Endothelial cell of umbilical vein (primary cell): ENCODE measurements around the gene NOTCH2. TPM values are rescaled to one million over a fixed set of nuclear protein-coding genes. Genes with fewer than 3 reads are reported as not detected.

Experiments used
- BruUV-seq: library from RNA; stranded (reverse); fragments of 400-500 nt; replicated peaks from 2 replicates; lab custom pipeline; 2021; lab: Mats Ljungman, UMichigan
- CTCF ChIA-PET: fragments of 300-600, 350-600 bp; sonication (Branson Sonifier 250); formaldehyde crosslinking; loops from one replicate; lab custom pipeline; 2021; ENCODE audit warnings: antibody characterized with exemption, inconsistent platforms; lab: Charles Lee
- POLR2A ChIA-PET: fragments of 300-600, 350-600 bp; sonication (Branson Sonifier 250); formaldehyde crosslinking; loops from one replicate; lab custom pipeline; 2021; ENCODE audit warnings: antibody characterized with exemption, inconsistent platforms; lab: Charles Lee
- DNase-seq: peaks from one replicate; pipeline ENCODE4 v3.0.0-alpha.2; 2011; ENCODE audit warnings: low read depth, low spot score
- FAIRE-seq: peaks from 2 replicates; lab custom pipeline; 2011; peaks lifted over from hg19 to GRCh38; lab: Jason Lieb, UNC
- H2AFZ ChIP-seq: 2 replicates; pipeline ENCODE4 v1.6.0; 2012; ENCODE audit warnings: low read depth, low read length, control low read depth, inconsistent platforms
- H3K27ac ChIP-seq: 2 replicates; pipeline ENCODE4 v1.5.1; 2011; ENCODE audit warnings: low read depth, mild to moderate bottlenecking, control low read depth, low read length, moderate library complexity; ENCODE audit not compliant: insufficient read depth
- H3K27me3 ChIP-seq, 2 experiments: 2 replicates each; pipeline versions ENCODE4 v1.6.0 to v1.6.1; 2011; ENCODE audit warnings: low read length in 2 of 2, mixed read lengths in 1 of 2; ENCODE audit not compliant: control insufficient read depth in 2 of 2, insufficient read depth in 2 of 2
- H3K36me3 ChIP-seq, 2 experiments: 2 replicates in 1 of 2; 3 replicates in 1 of 2; pipeline ENCODE4 v1.5.1; 2011; ENCODE audit warnings: low read length in 2 of 2, mild to moderate bottlenecking in 1 of 2, moderate library complexity in 1 of 2; ENCODE audit not compliant: control insufficient read depth in 2 of 2, insufficient read depth in 2 of 2; ENCODE audit errors: extremely low read depth in 1 of 2
- H3K4me1 ChIP-seq: 3 replicates; pipeline ENCODE4 v1.5.1; 2011; ENCODE audit warnings: mild to moderate bottlenecking, low read length; ENCODE audit not compliant: control insufficient read depth, insufficient read depth; ENCODE audit errors: extremely low read depth
- H3K4me2 ChIP-seq: 2 replicates; pipeline ENCODE4 v1.6.1; 2011; ENCODE audit warnings: low read length, control low read depth, mixed read lengths; ENCODE audit not compliant: insufficient read depth
- H3K4me3 ChIP-seq, 3 experiments: fragments of 200-600 bp in 1 of 3; sonication (generic), shearing (Covaris generic) in 1 of 3; replicated peaks in 1 of 3; 2 replicates each; pipeline ENCODE4 v1.5.1; 2011 to 2016; ENCODE audit warnings: control low read depth in 3 of 3, low read length in 3 of 3, mild to moderate bottlenecking in 2 of 3, inconsistent platforms in 1 of 3, low read depth in 1 of 3, moderate library complexity in 1 of 3; ENCODE audit not compliant: insufficient read depth in 1 of 3
- H3K79me2 ChIP-seq: 2 replicates; pipeline ENCODE4 v1.6.0; 2012; ENCODE audit warnings: low read length, inconsistent platforms; ENCODE audit not compliant: control insufficient read depth, insufficient read depth
- H3K9ac ChIP-seq: replicated peaks from 2 replicates; pipeline ENCODE3; 2011; ENCODE audit warnings: low read length, control low read depth; ENCODE audit not compliant: insufficient read depth; ENCODE audit errors: extremely low read depth
- H3K9me1 ChIP-seq: replicated peaks from 3 replicates; pipeline ENCODE4 v1.6.0; 2011; ENCODE audit warnings: mild to moderate bottlenecking, low read length; ENCODE audit not compliant: control insufficient read depth, insufficient read depth; ENCODE audit errors: extremely low read depth
- H3K9me3 ChIP-seq: replicated peaks from 2 replicates; pipeline ENCODE4 v1.5.1; 2012; ENCODE audit warnings: low read length, inconsistent platforms; ENCODE audit not compliant: control insufficient read depth, insufficient read depth
- H4K20me1 ChIP-seq: replicated peaks from 2 replicates; pipeline ENCODE3; 2011; ENCODE audit warnings: mild to moderate bottlenecking, low read length; ENCODE audit not compliant: control insufficient read depth, insufficient read depth; ENCODE audit errors: extremely low read depth
- CTCF ChIP-seq, 2 donors: IDR thresholded peaks; 1 replicate in 1 of 2; 2 replicates in 1 of 2; pipeline ENCODE4 v1.5.1; 2011; ENCODE audit warnings: low read length in 2 of 2, mild to moderate bottlenecking in 2 of 2, moderate library complexity in 2 of 2, control low read depth in 1 of 2, inconsistent platforms in 1 of 2, low read depth in 1 of 2; ENCODE audit not compliant: insufficient read depth in 1 of 2; ENCODE audit errors: extremely low read depth in 1 of 2
- EZH2 ChIP-seq: IDR thresholded peaks from 2 replicates; pipeline ENCODE4 v1.6.1; 2012; ENCODE audit warnings: borderline replicate concordance, low read depth, mild to moderate bottlenecking, moderate library complexity, low read length, inconsistent platforms; ENCODE audit not compliant: severe bottlenecking
- FOS ChIP-seq: IDR thresholded peaks from 2 replicates; pipeline ENCODE4 v1.6.1; 2011; ENCODE audit warnings: mild to moderate bottlenecking, low read length, moderate library complexity, borderline replicate concordance; ENCODE audit not compliant: insufficient read depth
- GATA2 ChIP-seq: IDR thresholded peaks from 2 replicates; pipeline ENCODE4 v1.7.0; 2011; ENCODE audit warnings: low read depth, mild to moderate bottlenecking, moderate library complexity, mixed read lengths, low read length; ENCODE audit not compliant: insufficient read length, insufficient read depth
- JUN ChIP-seq: IDR thresholded peaks from 2 replicates; pipeline ENCODE4 v1.6.1; 2011; ENCODE audit warnings: borderline replicate concordance, low read depth; ENCODE audit not compliant: insufficient read length, insufficient read depth
- MAX ChIP-seq: IDR thresholded peaks from 2 replicates; pipeline ENCODE4 v1.6.1; 2011; ENCODE audit not compliant: insufficient read depth, insufficient read length
- MYC ChIP-seq: IDR thresholded peaks from one replicate; pipeline ENCODE4 v1.6.1; 2011; ENCODE audit warnings: mild to moderate bottlenecking, low read depth, low read length
- POLR2A ChIP-seq: IDR thresholded peaks from 2 replicates; pipeline ENCODE4 v1.6.1; 2012; ENCODE audit warnings: low read depth, mild to moderate bottlenecking, control low read depth, low read length
- POLR2AphosphoS5 ChIP-seq: IDR thresholded peaks from 2 replicates; pipeline ENCODE4 v1.6.1; 2012; ENCODE audit warnings: low read depth, mild to moderate bottlenecking, control low read depth, low read length, moderate library complexity; ENCODE audit not compliant: insufficient read depth
- dilution Hi-C: fragments of 300-500 bp; cut with MboI; formaldehyde crosslinking; loops from one replicate; pipeline ENCODE4 v1.15.0; 2019; ENCODE audit warnings: low sequenced_read_pairs; ENCODE audit not compliant: extremely low pct_ligation_motif_present
- intact Hi-C: fragments of 100-400 bp; cut with micrococcal nuclease; formaldehyde crosslinking; loops from one replicate; pipeline ENCODE4 v1.10.0; 2022
- polyA plus RNA-seq, 4 experiments: library from polyadenylated mRNA; depleted of rRNA in 3 of 4; stranded (reverse) in 3 of 4; unstranded in 1 of 4; fragments of >200 nt; gene quantifications; 2 replicates each; pipeline versions ENCODE4 v1.2.1 to v1.2.3, GENCODE V29; 2011 to 2012; ENCODE audit warnings: missing spikeins in 1 of 4
- total RNA-seq: library from RNA; stranded (reverse); gene quantifications from 2 replicates; pipeline ENCODE4 v1.2.3, GENCODE V29; 2021

NOTCH2 gene
- total and polyA plus RNA-seq, 2 donors (not counting 3 experiments of a cell fraction or from before 2014, with no cell fraction given) = 14.3 to 49.1 TPM

GRCh38 chr1:119896303-119896702 is 173.2 kb downstream of the NOTCH2 start, which contains the start of gene ADAM30:
Gene ADAM30 (minus strand): TSS chr1:119896515. CDS start chr1:119896336, 179 bp downstream.
- no peak within 1 kb of the TSS for H3K4me3 ChIP-seq
- no peaks in the 10 kb centered on the region for H3K9me1 ChIP-seq
- no peaks in the 10 kb centered on the region for H3K36me3 ChIP-seq
- peaks cover 12 to 16% of the 10 kb centered on the region in 2 experiments for H3K27me3 ChIP-seq
- no peaks in the 10 kb centered on the region for H3K9me3 ChIP-seq
- CTCF ChIA-PET = interaction anchor here (0.9 to 2.9 kb wide), 2 partner anchors 10 to 12 kb away, joined by 3 to 11 read pairs; no protein-coding TSS in a partner anchor
- intact Hi-C loops = loop anchor here (5.0 kb wide), 1 partner anchor 49 kb away; no protein-coding TSS in a partner anchor
- no peak within 1 kb of the TSS for H3K27ac ChIP-seq
- peak within 1 kb of the TSS; percentile 41 for H2AFZ ChIP-seq
- no peaks in the 10 kb centered on the region for H3K4me1 ChIP-seq
- DNase-seq (no peak), FAIRE-seq (no peak)
- TF ChIP-seq MYC (no peak), MAX (no peak), POLR2A (no peak), POLR2AphosphoS5 (no peak), JUN (no peak), GATA2 (no peak), CTCF (IDR thresholded peaks at IDR 0.05; ENCODE audit: extremely low read depth in 1 of 2, insufficient read depth in 1 of 2, low read depth in 1 of 2, low read length in 2 of 2) (peak; percentile 41 to 52), EZH2 (peak; percentile 40), FOS (no peak)
- H3K4me2 ChIP-seq = no peak within 1 kb of the TSS
- POLR2A ChIA-PET = no interaction called here
- H4K20me1 ChIP-seq = no peaks in the 10 kb centered on the region
- H3K9ac ChIP-seq = no peak within 1 kb of the TSS
- no TSS peak for BruUV-seq
- H3K79me2 ChIP-seq = no peaks in the 10 kb centered on the region
- dilution Hi-C loops = no loop called here
